Kidney (tissue), 14 donors: Measurements from ENCODE around the gene ASB3. TPM values are rescaled to one million over a fixed set of nuclear protein-coding genes. Genes with fewer than 3 reads are reported as not detected.
A peak's percentile ranks its signal among the peaks of the same experiment; 100 is the strongest.

ENCODE experiments used
- DNase-seq, 5 donors: peaks; one replicate each; pipeline ENCODE4 v3.0.0-alpha.2; 2013 to 2020
- FAIRE-seq: peaks from 2 replicates; lab custom pipeline; 2012; peaks lifted over from hg19 to GRCh38; lab: Jason Lieb, UNC
- H3K27ac ChIP-seq, 2 donors: one replicate each; pipeline ENCODE4 v1.7.0; 2013; ENCODE audit warnings: low read depth in 2 of 2, low read length in 2 of 2, inconsistent platforms in 1 of 2
- H3K27me3 ChIP-seq: one replicate; pipeline ENCODE4 v1.7.1; 2013; ENCODE audit warnings: low read length, inconsistent platforms; ENCODE audit not compliant: control insufficient read depth, insufficient read depth
- H3K36me3 ChIP-seq, 3 donors: one replicate each; pipeline versions ENCODE4 v1.7.0 to v1.7.1; 2013; ENCODE audit warnings: low read length in 3 of 3, control low read depth in 1 of 3, inconsistent platforms in 1 of 3; ENCODE audit not compliant: insufficient read depth in 3 of 3, control insufficient read depth in 2 of 3
- H3K4me1 ChIP-seq, 3 donors: one replicate each; pipeline versions ENCODE4 v1.7.0 to v1.7.1; 2013; ENCODE audit warnings: low read length in 3 of 3, inconsistent platforms in 1 of 3, low read depth in 1 of 3; ENCODE audit not compliant: control insufficient read depth in 2 of 3, insufficient read depth in 2 of 3
- H3K4me3 ChIP-seq, 3 donors: one replicate each; pipeline versions ENCODE4 v1.7.0 to v1.8.1; 2013; ENCODE audit warnings: low read length in 3 of 3, control low read depth in 1 of 3, inconsistent platforms in 1 of 3
- H3K9ac ChIP-seq, 3 donors: one replicate each; pipeline versions ENCODE4 v1.7.0 to v1.7.1; 2013; ENCODE audit warnings: low read length in 3 of 3, control low read depth in 1 of 3, inconsistent platforms in 1 of 3
- H3K9me3 ChIP-seq, 3 donors: one replicate each; pipeline versions ENCODE4 v1.7.0 to v1.7.1; 2013; ENCODE audit warnings: low read length in 3 of 3, control low read depth in 1 of 3, inconsistent platforms in 1 of 3; ENCODE audit not compliant: control insufficient read depth in 2 of 3, insufficient read depth in 1 of 3
- intact Hi-C: fragments of 100-400 bp; cut with DNase I; formaldehyde crosslinking; loops from one replicate; pipeline ENCODE4 v1.11.1; 2022
- polyA plus RNA-seq: library from polyadenylated mRNA; stranded (reverse); fragments of 350-450 nt; fragmentation: Illumina TruSeq; extraction: RNeasy Lipid Tissue Mini Kit (QIAGEN cat#74804); gene quantifications from one replicate; pipeline ENCODE4 v1.2.3, GENCODE V29; 2014; ENCODE audit warnings: low read depth, low replicate concordance; ENCODE audit not compliant: insufficient read depth
- total RNA-seq: library from RNA; stranded (reverse); fragmentation: NEBNext Ultra II Directional; extraction: Animal tissue kit (Norgen Biotek cat#: 25700); gene quantifications from one replicate; pipeline ENCODE4 v1.2.1, GENCODE V29; 2021
- TF ChIP-seq, protein P1 (sequence below): IDR thresholded peaks from 3 replicates; pipeline ENCODE4 v1.5.1; 2012; ENCODE audit warnings: mild to moderate bottlenecking, moderate library complexity, borderline replicate concordance; ENCODE audit not compliant: insufficient read depth; ENCODE audit errors: extremely low read depth
- donor health status: control.
- donor health status: control.
- donor health status: control.
- donor health status: control.
- donor health status: control.
- donor health status: DM: yes; HTN: yes; CAD: no.
- donor health status: Normal renal cell carcinoma (clear cell type).

ASB3 gene
- total and polyA plus RNA-seq, 2 donors from 2014 or later: 8.0 to 20.1 TPM

DNA sequence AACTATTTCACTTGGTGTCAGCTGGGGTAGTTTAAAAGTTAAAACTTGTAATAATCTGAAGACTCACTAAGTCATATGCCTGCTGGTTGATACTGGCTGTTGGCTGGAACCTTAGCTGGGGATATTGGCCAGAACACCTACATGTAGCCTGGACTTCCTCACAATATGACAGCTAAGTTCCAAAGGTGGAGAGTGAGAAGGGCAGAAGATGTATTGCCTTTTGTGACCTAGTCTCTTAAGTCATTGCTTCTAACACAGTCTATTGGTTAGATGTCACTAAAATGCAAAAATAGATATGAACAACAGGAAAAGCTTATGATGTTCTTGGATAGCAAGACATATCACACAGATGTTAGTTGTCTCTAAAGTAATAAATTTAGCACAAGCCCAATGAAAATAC is 132.4 kb downstream of the ASB3 start:
- Histone ChIP-seq H3K36me3 (no peaks in the 10 kb centered on the region), H3K9me3 (no peaks in the 10 kb centered on the region), H3K4me1 (no peaks in the 10 kb centered on the region), H3K27me3 (no peaks in the 10 kb centered on the region), H3K27ac (no peak overlapping the region), H3K4me3 (no peak overlapping the region), H3K9ac (no peak overlapping the region)
- peak in 1 of 5 donors; percentile 9 for DNase-seq
- no peak for FAIRE-seq
- intact Hi-C loops: no loop called here
- TF ChIP-seq, protein P1, sequence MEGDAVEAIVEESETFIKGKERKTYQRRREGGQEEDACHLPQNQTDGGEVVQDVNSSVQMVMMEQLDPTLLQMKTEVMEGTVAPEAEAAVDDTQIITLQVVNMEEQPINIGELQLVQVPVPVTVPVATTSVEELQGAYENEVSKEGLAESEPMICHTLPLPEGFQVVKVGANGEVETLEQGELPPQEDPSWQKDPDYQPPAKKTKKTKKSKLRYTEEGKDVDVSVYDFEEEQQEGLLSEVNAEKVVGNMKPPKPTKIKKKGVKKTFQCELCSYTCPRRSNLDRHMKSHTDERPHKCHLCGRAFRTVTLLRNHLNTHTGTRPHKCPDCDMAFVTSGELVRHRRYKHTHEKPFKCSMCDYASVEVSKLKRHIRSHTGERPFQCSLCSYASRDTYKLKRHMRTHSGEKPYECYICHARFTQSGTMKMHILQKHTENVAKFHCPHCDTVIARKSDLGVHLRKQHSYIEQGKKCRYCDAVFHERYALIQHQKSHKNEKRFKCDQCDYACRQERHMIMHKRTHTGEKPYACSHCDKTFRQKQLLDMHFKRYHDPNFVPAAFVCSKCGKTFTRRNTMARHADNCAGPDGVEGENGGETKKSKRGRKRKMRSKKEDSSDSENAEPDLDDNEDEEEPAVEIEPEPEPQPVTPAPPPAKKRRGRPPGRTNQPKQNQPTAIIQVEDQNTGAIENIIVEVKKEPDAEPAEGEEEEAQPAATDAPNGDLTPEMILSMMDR: no peak

DNA sequence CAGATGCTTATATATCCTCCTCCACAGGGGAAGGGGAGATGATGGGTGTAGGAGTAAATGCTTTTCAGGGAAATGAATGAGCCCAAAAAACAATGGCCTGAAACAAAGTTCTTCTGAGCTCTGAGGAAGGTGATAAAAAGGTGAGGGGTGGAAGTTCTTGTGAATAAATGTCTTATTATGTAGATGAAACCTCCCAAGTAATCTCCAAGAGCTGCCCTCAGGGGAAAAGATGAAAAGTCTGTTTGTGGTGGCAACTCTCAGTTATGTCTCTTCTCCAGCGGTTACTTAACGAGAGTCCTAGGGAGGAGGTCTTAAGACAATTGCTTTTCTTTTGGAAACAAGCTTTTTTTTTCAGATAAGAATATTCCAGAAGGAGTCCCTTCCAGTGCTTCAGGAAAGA is 134.6 kb downstream of the ASB3 start:
- Histone ChIP-seq H3K4me1 (no peaks in the 10 kb centered on the region), H3K27ac (no peak overlapping the region), H3K9ac (no peak overlapping the region), H3K9me3 (no peaks in the 10 kb centered on the region), H3K27me3 (no peaks in the 10 kb centered on the region), H3K36me3 (no peaks in the 10 kb centered on the region), H3K4me3 (no peak overlapping the region)
- intact Hi-C loops: no loop called here
- TF ChIP-seq, protein P1: no peak
- FAIRE-seq (no peak), DNase-seq (no peak)

DNA sequence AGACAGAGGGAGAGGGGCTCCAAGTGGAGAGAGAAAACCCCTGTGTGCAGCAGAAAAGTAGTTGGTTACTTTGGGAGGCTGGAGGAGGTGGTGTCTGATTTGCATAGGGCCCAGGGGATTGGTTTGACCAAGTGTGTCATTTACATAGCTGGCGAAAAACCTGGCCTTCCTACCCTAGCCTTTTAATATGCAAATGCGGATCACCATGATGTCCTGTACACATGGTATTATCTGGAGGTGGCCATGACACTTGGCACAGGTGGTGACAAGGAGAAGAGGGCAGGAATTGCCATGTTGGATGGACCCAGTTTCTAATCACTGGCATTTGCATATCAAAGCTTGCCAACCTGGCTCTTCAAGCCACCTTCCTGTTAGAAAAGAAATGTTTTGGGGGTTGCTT is 140.0 kb downstream of the ASB3 start:
- intact Hi-C loops: no loop called here
- Histone ChIP-seq H3K4me1 (no peaks in the 10 kb centered on the region), H3K36me3 (no peaks in the 10 kb centered on the region), H3K9me3 (no peaks in the 10 kb centered on the region), H3K27me3 (no peaks in the 10 kb centered on the region), H3K4me3 (no peak overlapping the region), H3K9ac (no peak overlapping the region), H3K27ac (no peak overlapping the region)
- no peak for DNase-seq
- no peak for FAIRE-seq
- TF ChIP-seq, protein P1: no peak

GRCh38 chr2:53641290-53641689 is 145.5 kb downstream of the ASB3 start:
- H3K4me3 ChIP-seq: no peak overlapping the region
- DNase-seq (no peak), FAIRE-seq (no peak)
- peaks cover 0 to 3% (median 0%) of the 10 kb centered on the region in 3 donors for H3K9me3 ChIP-seq
- intact Hi-C loops: no loop called here
- no peak overlapping the region for H3K27ac ChIP-seq
- no peaks in the 10 kb centered on the region for H3K27me3 ChIP-seq
- TF ChIP-seq, protein P1: no peak
- H3K4me1 ChIP-seq: no peaks in the 10 kb centered on the region
- no peaks in the 10 kb centered on the region for H3K36me3 ChIP-seq
- no peak overlapping the region for H3K9ac ChIP-seq
